Activated T-helper 9 cell treated with anti-CD3 and anti-CD28 coated beads, Interleukin-2, amount 50 U/mL, for 16 hours (primary cell): Measurements from ENCODE around the gene TOMM22.

ENCODE experiments used
- DNase-seq: peaks from one replicate; pipeline ENCODE4 v3.0.0-alpha.2; 2020; ENCODE audit warnings: low read depth

TOMM22 gene

DNA sequence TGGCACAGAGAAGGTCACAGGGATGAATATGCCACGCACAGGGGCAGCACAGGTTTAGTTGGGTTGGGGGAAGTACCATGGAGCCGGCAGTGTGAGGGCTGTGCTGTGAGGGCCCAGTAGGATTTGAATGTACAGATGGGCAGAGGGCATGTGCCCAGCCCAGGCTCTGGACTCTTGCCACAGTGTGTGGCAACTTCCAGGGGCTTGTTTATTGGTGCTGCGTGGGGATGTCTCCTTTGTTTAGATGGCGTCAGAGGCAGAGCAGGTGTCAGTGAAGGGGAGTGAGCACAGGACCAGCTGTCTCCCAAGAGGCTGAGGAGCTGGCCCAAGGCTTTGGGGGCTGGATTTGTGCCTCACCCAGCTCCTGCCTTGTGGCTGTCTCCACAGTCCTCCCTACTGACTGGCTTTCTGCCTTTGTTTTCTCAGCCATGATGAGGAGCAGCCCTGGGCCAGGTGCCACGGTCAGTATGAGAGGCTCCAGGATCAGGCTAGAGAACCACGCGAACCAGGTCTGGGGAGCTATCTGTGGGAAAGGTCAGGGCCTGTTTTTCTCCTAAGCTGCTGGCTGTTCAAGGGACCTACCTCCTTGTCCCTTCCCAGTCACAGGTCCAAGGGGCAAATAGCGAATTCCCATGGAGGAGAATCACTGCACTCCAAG lies 52.1 kb downstream of the TOMM22 start:
- no peak for DNase-seq

GRCh38 chr22:38734421-38735100 lies 52.8 kb downstream of the TOMM22 start:
- no peak for DNase-seq
